Panc1 (cell line): ENCODE results near the gene SLC25A24. TPM values are rescaled to one million over a fixed set of nuclear protein-coding genes. Genes with fewer than 3 reads are reported as not detected.
"Not testable (repeated sequence)": the region's sequence is repeated elsewhere in the genome, so short reads cannot be mapped to it uniquely, and the experiment has no call there.

Source experiments
- ATAC-seq: fragments of 200-7000 bp; cut with Tn5 transposase; 2 replicates; pipeline ENCODE4 v1.9.1; 2020; ENCODE audit warnings: mild to moderate bottlenecking, moderate library complexity
- BruUV-seq: library from RNA; stranded (reverse); fragments of 400-500 nt; replicated peaks from 2 replicates; lab custom pipeline; 2021; lab: Mats Ljungman, UMichigan
- CTCF ChIA-PET: fragments of 300-600 bp; sonication (Branson Sonifier 250); formaldehyde crosslinking; loops from one replicate; lab custom pipeline; 2022; ENCODE audit warnings: antibody characterized with exemption; lab: Charles Lee
- POLR2A ChIA-PET: fragments of 300-600 bp; sonication (Branson Sonifier 250); formaldehyde crosslinking; loops from one replicate; lab custom pipeline; 2022; ENCODE audit warnings: antibody characterized with exemption; lab: Charles Lee
- DNase-seq: peaks from one replicate; pipeline ENCODE4 v3.0.0-alpha.2; 2010; ENCODE audit warnings: low read depth, low spot score
- H3K27ac ChIP-seq: 2 replicates; pipeline ENCODE4 v1.5.1; 2011; ENCODE audit warnings: mild to moderate bottlenecking, low read length, inconsistent platforms
- H3K27me3 ChIP-seq: fragments of 200-500 bp; sonication (Bioruptor generic); 2 replicates; pipeline ENCODE4 v1.6.0; 2014; ENCODE audit warnings: low read length, inconsistent platforms; ENCODE audit not compliant: control insufficient read depth, insufficient read depth
- H3K36me3 ChIP-seq: fragments of 200-500 bp; sonication (Bioruptor generic); 2 replicates; pipeline ENCODE4 v1.5.1; 2014; ENCODE audit warnings: inconsistent platforms, mild to moderate bottlenecking, low read length, moderate library complexity; ENCODE audit not compliant: control insufficient read depth, insufficient read depth
- H3K4me1 ChIP-seq: 2 replicates; pipeline ENCODE4 v1.5.1; 2011; ENCODE audit warnings: inconsistent platforms, mild to moderate bottlenecking, low read length, moderate library complexity; ENCODE audit not compliant: control insufficient read depth, insufficient read depth
- H3K4me3 ChIP-seq, 2 experiments: 2 replicates each; pipeline ENCODE4 v1.5.1; 2011 to 2012; ENCODE audit warnings: low read depth in 2 of 2, low read length in 2 of 2, mild to moderate bottlenecking in 2 of 2, inconsistent platforms in 1 of 2, moderate library complexity in 1 of 2
- H3K9me3 ChIP-seq: fragments of 200-500 bp; sonication (Bioruptor generic); 2 replicates; pipeline ENCODE4 v1.5.1; 2014; ENCODE audit warnings: low read depth, mild to moderate bottlenecking, inconsistent platforms, low read length, moderate library complexity; ENCODE audit not compliant: control insufficient read depth, insufficient read depth
- CTCF ChIP-seq: fragments of 450-650 bp; IDR thresholded peaks from 2 replicates; pipeline ENCODE4 v1.5.1; 2017; ENCODE audit warnings: mild to moderate bottlenecking
- POLR2AphosphoS5 ChIP-seq: IDR thresholded peaks from 2 replicates; pipeline ENCODE4 v1.6.1; 2012; ENCODE audit warnings: mild to moderate bottlenecking, low read depth, low read length, moderate library complexity
- REST ChIP-seq, 2 experiments: IDR thresholded peaks; 2 replicates each; pipeline ENCODE4 v1.6.1; 2011 to 2012; ENCODE audit warnings: low read depth in 2 of 2, control low read depth in 1 of 2, low read length in 1 of 2, mild to moderate bottlenecking in 1 of 2, moderate library complexity in 1 of 2; ENCODE audit not compliant: insufficient read depth in 1 of 2
- SIN3A ChIP-seq: IDR thresholded peaks from 2 replicates; pipeline ENCODE4 v1.6.1; 2012; ENCODE audit warnings: low read depth, mild to moderate bottlenecking, low read length, moderate library complexity, borderline replicate concordance; ENCODE audit not compliant: insufficient read depth
- TCF7L2 ChIP-seq: IDR thresholded peaks from 2 replicates; pipeline ENCODE4 v1.6.1; 2011; ENCODE audit warnings: mild to moderate bottlenecking, low read depth, low read length, inconsistent platforms
- in situ Hi-C: cut with HindIII; loops from 2 replicates; pipeline ENCODE4 v1.10.0; 2016; ENCODE audit warnings: low sequenced_read_pairs, low pct_unique_long_range_greater_than_20kb
- intact Hi-C: fragments of 100-400 bp; cut with micrococcal nuclease; formaldehyde crosslinking; loops from one replicate; pipeline ENCODE4 v1.10.0; 2022; ENCODE audit not compliant: unreplicated experiment
- total RNA-seq: library from RNA; stranded (reverse); gene quantifications from one replicate; pipeline ENCODE4 v1.2.1, GENCODE V29; 2021; ENCODE audit not compliant: unreplicated experiment

SLC25A24 gene
- total RNA-seq, 1 experiment from 2014 or later = 31.8 TPM

GRCh38 chr1:108140936-108141335 is 59.2 kb downstream of the SLC25A24 start:
- no peak overlapping the region for H3K4me3 ChIP-seq
- DNase-seq (no peak), ATAC-seq (no peak)
- intact Hi-C loops (no loop called here), in situ Hi-C loops (no loop called here)
- H3K27me3 ChIP-seq = no peaks in the 10 kb centered on the region
- peaks cover 8% of the 10 kb centered on the region; the same call in 1 of the 2 replicates for H3K36me3 ChIP-seq
- no peaks in the 10 kb centered on the region for H3K9me3 ChIP-seq
- H3K4me1 ChIP-seq = no peaks in the 10 kb centered on the region
- POLR2A ChIA-PET = interaction anchor here (0.7 kb wide), 1 partner anchor 14 kb away, joined by 6 read pairs; no protein-coding TSS in a partner anchor
- TF ChIP-seq TCF7L2 (no peak), CTCF (no peak), SIN3A (no peak), REST (IDR thresholded peaks at IDR 0.05; ENCODE audit: insufficient read depth in 1 of 2, low read depth in 2 of 2, low read length in 1 of 2) (no peak)
- CTCF ChIA-PET = no interaction called here
- no TSS peak for BruUV-seq
- no peak overlapping the region for H3K27ac ChIP-seq

- in situ Hi-C loops = no loop called here
- Histone ChIP-seq H3K27ac (no peak overlapping the region), H3K4me3 (no peak overlapping the region), H3K27me3 (no peaks in the 10 kb centered on the region), H3K4me1 (no peaks in the 10 kb centered on the region), H3K36me3 (peaks cover 9% of the 10 kb centered on the region; the same call in 1 of the 2 replicates), H3K9me3 (no peaks in the 10 kb centered on the region)
- DNase-seq (no peak), ATAC-seq (no peak)
- no TSS peak for BruUV-seq
- no peak for TF ChIP-seq CTCF
- no peak for TF ChIP-seq TCF7L2
- no peak for TF ChIP-seq REST (IDR thresholded peaks at IDR 0.05; ENCODE audit: insufficient read depth in 1 of 2, low read depth in 2 of 2, low read length in 1 of 2)
- no peak for TF ChIP-seq SIN3A
- no peak for TF ChIP-seq POLR2AphosphoS5
- POLR2A ChIA-PET = no interaction called here
- intact Hi-C loops = no loop called here
- CTCF ChIA-PET = no interaction called here
Measured at GRCh38 chr1:108140177-108140576, 60.0 kb downstream of the SLC25A24 start.

GRCh38 chr1:108139555-108139954 is 60.6 kb downstream of the SLC25A24 start:
- BruUV-seq, H3K9me3 ChIP-seq, DNase-seq, POLR2A ChIA-PET, in situ Hi-C loops, intact Hi-C loops, H3K4me3 ChIP-seq, H3K27ac ChIP-seq, H3K36me3 ChIP-seq, CTCF ChIA-PET, H3K4me1 ChIP-seq, H3K27me3 ChIP-seq, ATAC-seq: not testable (repeated sequence)

- intact Hi-C loops, DNase-seq, H3K9me3 ChIP-seq, ATAC-seq, H3K4me1 ChIP-seq, H3K4me3 ChIP-seq, POLR2A ChIA-PET, H3K27me3 ChIP-seq, CTCF ChIA-PET, H3K36me3 ChIP-seq, BruUV-seq, in situ Hi-C loops, H3K27ac ChIP-seq: not testable (repeated sequence)
Measured at GRCh38 chr1:108133148-108133547, 67.0 kb downstream of the SLC25A24 start.
